Calu3 (cell line): ENCODE measurements around the gene RGS12. TPM values are rescaled to one million over a fixed set of nuclear protein-coding genes. Genes with fewer than 3 reads are reported as not detected.

Source experiments
- BruUV-seq: library from RNA; stranded (reverse); fragments of 400-500 nt; replicated peaks from 2 replicates; lab custom pipeline; 2021; lab: Mats Ljungman, UMichigan
- CTCF ChIA-PET: fragments of 300-600 bp; sonication (Branson Sonifier 250); formaldehyde crosslinking; loops from one replicate; lab custom pipeline; 2022; ENCODE audit warnings: antibody characterized with exemption; lab: Charles Lee
- DNase-seq: peaks from one replicate; pipeline ENCODE4 v3.0.0; 2022
- H3K27ac Mint-ChIP-seq: one replicate; pipeline ENCODE4 v1.8.0; 2022; ENCODE audit warnings: mixed read lengths; ENCODE audit not compliant: unreplicated experiment
- H3K27me3 Mint-ChIP-seq: one replicate; pipeline ENCODE4 v1.8.0; 2022; ENCODE audit warnings: mixed read lengths; ENCODE audit not compliant: unreplicated experiment
- H3K36me3 Mint-ChIP-seq: one replicate; pipeline ENCODE4 v1.8.0; 2022; ENCODE audit warnings: mild to moderate bottlenecking, moderate library complexity, mixed read lengths; ENCODE audit not compliant: insufficient read depth, unreplicated experiment
- H3K4me1 Mint-ChIP-seq: one replicate; pipeline ENCODE4 v1.8.0; 2022; ENCODE audit warnings: mild to moderate bottlenecking, low read depth, mixed read lengths; ENCODE audit not compliant: unreplicated experiment
- H3K4me3 Mint-ChIP-seq: one replicate; pipeline ENCODE4 v1.8.0; 2022; ENCODE audit warnings: mild to moderate bottlenecking, low read depth, moderate library complexity, mixed read lengths; ENCODE audit not compliant: unreplicated experiment
- H3K9me3 Mint-ChIP-seq: one replicate; pipeline ENCODE4 v1.8.0; 2022; ENCODE audit warnings: low read depth, mixed read lengths; ENCODE audit not compliant: unreplicated experiment
- CTCF ChIP-seq: fragments of 200-600 bp; IDR thresholded peaks from one replicate; pipeline ENCODE4 v1.8.0; 2022; ENCODE audit warnings: antibody characterized with exemption; ENCODE audit not compliant: unreplicated experiment
- intact Hi-C: fragments of 100-400 bp; cut with micrococcal nuclease; formaldehyde crosslinking; loops from one replicate; pipeline ENCODE4 v1.10.0; 2022; ENCODE audit not compliant: unreplicated experiment
- total RNA-seq: library from RNA; stranded (reverse); gene quantifications from 2 replicates; pipeline ENCODE4 v1.2.3, GENCODE V29; 2022

Gene RGS12
- total RNA-seq, 1 experiment from 2014 or later: 13.9 TPM

GRCh38 chr4:3276986-3277385 lies 15.8 kb upstream of the RGS12 start:
- intact Hi-C loops: no loop called here
- CTCF ChIA-PET: no interaction called here
- Mint-ChIP-seq H3K9me3 (no peaks in the 10 kb centered on the region), H3K4me3 (no peak overlapping the region), H3K36me3 (no peaks in the 10 kb centered on the region), H3K4me1 (no peaks in the 10 kb centered on the region), H3K27me3 (no peaks in the 10 kb centered on the region), H3K27ac (no peak overlapping the region)
- BruUV-seq: no TSS peak
- TF ChIP-seq CTCF: no peak
- no peak for DNase-seq

- no peaks in the 10 kb centered on the region for H3K9me3 Mint-ChIP-seq
- peaks cover 11% of the 10 kb centered on the region for H3K27me3 Mint-ChIP-seq
- no peaks in the 10 kb centered on the region for H3K36me3 Mint-ChIP-seq
- CTCF ChIA-PET: no interaction called here
- H3K4me3 Mint-ChIP-seq: no peak overlapping the region
- no peak for DNase-seq
- intact Hi-C loops: no loop called here
- no peaks in the 10 kb centered on the region for H3K4me1 Mint-ChIP-seq
- no peak overlapping the region for H3K27ac Mint-ChIP-seq
- no TSS peak for BruUV-seq
- TF ChIP-seq CTCF: no peak
These were observed 12.4 kb upstream of the RGS12 start for GRCh38 chr4:3280466-3280865.

- no peak overlapping the region for H3K4me3 Mint-ChIP-seq
- no peak overlapping the region for H3K27ac Mint-ChIP-seq
- no peak for TF ChIP-seq CTCF
- BruUV-seq: no TSS peak
- no peaks in the 10 kb centered on the region for H3K4me1 Mint-ChIP-seq
- no peak for DNase-seq
- peaks cover 25% of the 10 kb centered on the region for H3K27me3 Mint-ChIP-seq
- H3K36me3 Mint-ChIP-seq: peaks cover 5% of the 10 kb centered on the region
- CTCF ChIA-PET: no interaction called here
- intact Hi-C loops: no loop called here
- H3K9me3 Mint-ChIP-seq: no peaks in the 10 kb centered on the region
These were observed 9.3 kb upstream of the RGS12 start for GRCh38 chr4:3283483-3283882.

GRCh38 chr4:3283916-3284315 lies 8.9 kb upstream of the RGS12 start:
- no peak for TF ChIP-seq CTCF
- H3K4me3 Mint-ChIP-seq: no peak overlapping the region
- CTCF ChIA-PET: no interaction called here
- no peaks in the 10 kb centered on the region for H3K4me1 Mint-ChIP-seq
- peaks cover 25% of the 10 kb centered on the region for H3K27me3 Mint-ChIP-seq
- no peak overlapping the region for H3K27ac Mint-ChIP-seq
- intact Hi-C loops: no loop called here
- no peaks in the 10 kb centered on the region for H3K9me3 Mint-ChIP-seq
- H3K36me3 Mint-ChIP-seq: peaks cover 5% of the 10 kb centered on the region
- BruUV-seq: no TSS peak
- no peak for DNase-seq
